GM12891 (cell line): ENCODE data around the gene CKMT2.

Experiments
- PAX5 ChIP-seq: IDR thresholded peaks from 2 replicates; pipeline ENCODE4 v1.6.1; 2011; ENCODE audit warnings: low read length, moderate library complexity, mild to moderate bottlenecking; ENCODE audit not compliant: insufficient read depth, severe bottlenecking
- POLR2A ChIP-seq: IDR thresholded peaks from 2 replicates; pipeline ENCODE4 v1.6.1; 2011; ENCODE audit warnings: low read depth, low read length, control low read depth
- POLR2AphosphoS5 ChIP-seq: IDR thresholded peaks from 2 replicates; pipeline ENCODE4 v1.6.1; 2011; ENCODE audit warnings: low read depth, low read length, control low read depth
- POU2F2 ChIP-seq: IDR thresholded peaks from 2 replicates; pipeline ENCODE4 v1.6.1; 2011; ENCODE audit warnings: low read depth, mild to moderate bottlenecking, control low read depth, low read length, moderate library complexity
- SPI1 ChIP-seq: IDR thresholded peaks from 2 replicates; pipeline ENCODE4 v1.6.1; 2011; ENCODE audit warnings: low read depth, low read length, control low read depth
- TAF1 ChIP-seq: IDR thresholded peaks from 2 replicates; pipeline ENCODE4 v1.6.1; 2011; ENCODE audit warnings: low read depth, low read length, control low read depth

GRCh38 chr5:81303563-81303962, 70.4 kb downstream of the CKMT2 start:
- TF ChIP-seq TAF1 (no peak), POLR2AphosphoS5 (no peak), POLR2A (no peak), SPI1 (no peak), PAX5 (no peak), POU2F2 (no peak)
